GM13977 (cell line): ENCODE measurements around the gene CENPI.

ENCODE experiments used
- DNase-seq: peaks from one replicate; pipeline ENCODE4 v3.0.0; 2012; ENCODE audit warnings: low spot score
- in situ Hi-C: fragments of 300-500 bp; cut with MboI; formaldehyde crosslinking; loops from one replicate; pipeline ENCODE4 v1.12.0; 2022; ENCODE audit warnings: low sequenced_read_pairs, low pct_unique_long_range_greater_than_20kb, mixed read lengths, inconsistent platforms; ENCODE audit not compliant: unreplicated experiment
- TF ChIP-seq, protein P1 (sequence below): IDR thresholded peaks from 2 replicates; pipeline ENCODE4 v1.5.1; 2012; ENCODE audit warnings: mild to moderate bottlenecking, control low read depth; ENCODE audit not compliant: insufficient read depth; ENCODE audit errors: extremely low read depth, missing control alignments

The CENPI gene

DNA sequence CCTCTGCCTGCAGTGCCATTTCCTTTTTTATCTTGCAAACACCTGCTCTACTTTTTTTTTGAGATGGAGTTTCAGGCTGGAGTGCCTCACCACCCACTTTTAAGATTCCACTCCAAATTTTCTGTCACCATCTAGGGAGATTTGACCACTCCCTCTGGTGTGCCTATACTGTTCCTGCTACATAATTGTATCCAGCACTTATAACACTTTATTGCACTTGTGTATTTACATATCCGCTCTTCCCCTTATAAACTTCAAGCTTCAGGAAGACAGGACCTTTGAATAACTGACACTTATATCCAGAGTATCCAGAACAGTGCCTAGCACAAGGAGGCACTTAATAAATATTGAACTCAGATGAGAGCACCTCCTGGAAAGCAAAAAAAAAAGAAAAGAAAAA lies 6.2 kb upstream of the CENPI start:
- in situ Hi-C loops = no loop called here
- DNase-seq = no peak
- TF ChIP-seq, protein P1, sequence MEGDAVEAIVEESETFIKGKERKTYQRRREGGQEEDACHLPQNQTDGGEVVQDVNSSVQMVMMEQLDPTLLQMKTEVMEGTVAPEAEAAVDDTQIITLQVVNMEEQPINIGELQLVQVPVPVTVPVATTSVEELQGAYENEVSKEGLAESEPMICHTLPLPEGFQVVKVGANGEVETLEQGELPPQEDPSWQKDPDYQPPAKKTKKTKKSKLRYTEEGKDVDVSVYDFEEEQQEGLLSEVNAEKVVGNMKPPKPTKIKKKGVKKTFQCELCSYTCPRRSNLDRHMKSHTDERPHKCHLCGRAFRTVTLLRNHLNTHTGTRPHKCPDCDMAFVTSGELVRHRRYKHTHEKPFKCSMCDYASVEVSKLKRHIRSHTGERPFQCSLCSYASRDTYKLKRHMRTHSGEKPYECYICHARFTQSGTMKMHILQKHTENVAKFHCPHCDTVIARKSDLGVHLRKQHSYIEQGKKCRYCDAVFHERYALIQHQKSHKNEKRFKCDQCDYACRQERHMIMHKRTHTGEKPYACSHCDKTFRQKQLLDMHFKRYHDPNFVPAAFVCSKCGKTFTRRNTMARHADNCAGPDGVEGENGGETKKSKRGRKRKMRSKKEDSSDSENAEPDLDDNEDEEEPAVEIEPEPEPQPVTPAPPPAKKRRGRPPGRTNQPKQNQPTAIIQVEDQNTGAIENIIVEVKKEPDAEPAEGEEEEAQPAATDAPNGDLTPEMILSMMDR = no peak

DNA sequence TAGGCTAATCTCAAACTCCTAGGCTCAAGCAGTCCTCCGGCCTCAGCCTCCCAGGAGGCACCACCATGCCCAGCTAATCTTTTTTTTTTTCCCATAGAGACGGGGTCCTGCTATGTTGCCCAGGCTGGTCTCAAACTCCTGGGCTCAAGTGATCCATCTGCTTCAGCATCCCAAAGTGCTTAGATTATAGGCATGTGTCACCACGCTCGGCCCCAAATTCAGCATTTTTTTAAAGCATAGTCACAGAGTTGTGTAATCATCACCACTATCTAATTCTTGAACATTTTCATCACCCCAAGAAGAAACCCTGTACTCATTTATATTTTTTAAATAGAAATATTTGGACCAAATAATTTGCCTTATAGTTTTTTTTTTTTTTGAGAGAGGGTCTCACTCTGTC lies 10.3 kb downstream of the CENPI start:
- DNase-seq = no peak
- in situ Hi-C loops = no loop called here
- TF ChIP-seq, protein P1 = no peak

DNA sequence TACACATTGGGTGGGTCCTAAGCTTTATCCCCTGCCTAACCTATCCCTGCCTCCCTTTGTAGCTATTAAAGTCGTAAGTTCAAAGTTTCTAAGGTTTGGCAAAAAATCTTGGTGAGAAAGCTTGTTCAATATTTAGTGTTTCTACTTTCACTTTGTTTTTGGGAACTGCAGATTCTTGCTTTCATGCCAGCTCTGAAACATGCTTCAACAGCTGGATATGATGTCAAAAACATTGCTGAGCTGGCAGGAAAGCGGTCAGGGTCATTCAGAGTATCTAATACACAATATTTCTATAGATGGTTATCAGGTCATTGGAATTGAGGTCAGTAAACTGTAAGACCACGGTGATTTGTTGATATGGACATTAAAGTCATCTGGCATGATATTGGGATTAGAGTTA lies 19.7 kb downstream of the CENPI start:
- in situ Hi-C loops = no loop called here
- TF ChIP-seq, protein P1 = no peak
- DNase-seq = no peak

DNA sequence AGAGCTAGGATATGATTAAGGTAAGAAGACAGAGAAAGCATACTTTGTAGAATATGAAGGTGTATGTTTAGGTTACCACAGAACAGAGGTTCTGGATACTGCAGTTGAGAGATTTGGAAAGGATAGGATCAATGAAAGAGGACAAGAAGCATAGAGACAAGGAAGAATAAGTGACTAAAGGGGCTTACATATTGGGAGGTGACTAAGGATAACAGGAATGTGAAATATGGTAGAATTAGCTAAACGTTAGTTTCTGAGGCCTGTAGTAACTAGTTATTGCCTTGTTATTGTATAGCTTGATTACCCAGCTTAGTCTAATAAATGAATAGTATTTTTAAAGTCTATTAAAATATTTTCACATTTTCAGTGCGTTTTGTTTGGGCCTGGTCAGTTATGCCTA lies 38.2 kb downstream of the CENPI start:
- TF ChIP-seq, protein P1 = no peak
- DNase-seq = no peak
- in situ Hi-C loops = no loop called here
